HCT116 (cell line): ENCODE measurements around the gene MPPED1. TPM values are rescaled to one million over a fixed set of nuclear protein-coding genes. Genes with fewer than 3 reads are reported as not detected.

Experiments used
- ATAC-seq: fragments of 200-7000 bp; cut with Tn5 transposase; 2 replicates; pipeline ENCODE4 v1.9.1; 2020; ENCODE audit warnings: mild to moderate bottlenecking, moderate library complexity
- BruUV-seq: library from RNA; stranded (reverse); fragments of 400-500 nt; replicated peaks from 2 replicates; lab custom pipeline; 2021; lab: Mats Ljungman, UMichigan
- CTCF ChIA-PET: fragments of 300-600 bp; sonication (Branson Sonifier 250); formaldehyde crosslinking; loops from one replicate; lab custom pipeline; 2021; ENCODE audit warnings: antibody characterized with exemption; lab: Charles Lee
- POLR2A ChIA-PET: fragments of 300-600, 350-600 bp; sonication (Branson Sonifier 250); formaldehyde crosslinking; loops from one replicate; lab custom pipeline; 2021; ENCODE audit warnings: antibody characterized with exemption; lab: Charles Lee
- RAD21 ChIA-PET, 2 experiments: fragments of 300-600 bp; sonication (Branson Sonifier 250); formaldehyde crosslinking; loops; one replicate each; lab custom pipeline; 2023; ENCODE audit warnings: low total read pairs in 2 of 2; ENCODE audit not compliant: uncharacterized antibody in 2 of 2, unreplicated experiment in 2 of 2, low non-redundant PET in 1 of 2; lab: Charles Lee
- DNase-seq: peaks from one replicate; pipeline ENCODE4 v3.0.0-alpha.2; 2010; ENCODE audit warnings: low read depth, low spot score
- H2AFZ ChIP-seq: fragments of 200-600 bp; shearing (Covaris generic), sonication (generic); 2 replicates; pipeline ENCODE4 v1.6.1; 2017; ENCODE audit warnings: low read depth, mixed run types, mixed read lengths, antibody characterized with exemption, low read length; ENCODE audit not compliant: poor library complexity, severe bottlenecking
- H3K27ac ChIP-seq: 2 replicates; pipeline ENCODE4 v1.5.1; 2012; ENCODE audit warnings: low read depth, low read length
- H3K27me3 ChIP-seq: fragments of 200-600 bp; sonication (generic); 2 replicates; pipeline ENCODE4 v1.6.1; 2016; ENCODE audit warnings: mixed run types, low read length, mixed read lengths; ENCODE audit not compliant: insufficient read depth
- H3K36me3 ChIP-seq, 2 experiments: fragments of 200-500 bp in 1 of 2; fragments of 200-600 bp in 1 of 2; sonication (Bioruptor generic) in 1 of 2; sonication (generic) in 1 of 2; 2 replicates each; pipeline versions ENCODE4 v1.5.1 to v1.6.1; 2014 to 2016; ENCODE audit warnings: low read length in 2 of 2, inconsistent platforms in 1 of 2, mixed read lengths in 1 of 2, mixed run types in 1 of 2; ENCODE audit not compliant: insufficient read depth in 2 of 2, control insufficient read depth in 1 of 2
- H3K4me1 ChIP-seq, 2 experiments: fragments of 200-600 bp in 1 of 2; sonication (generic) in 1 of 2; 2 replicates each; pipeline versions ENCODE4 v1.5.1 to v1.6.1; 2012 to 2017; ENCODE audit warnings: low read length in 2 of 2, inconsistent platforms in 1 of 2, mild to moderate bottlenecking in 1 of 2, mixed read lengths in 1 of 2, mixed run types in 1 of 2, moderate library complexity in 1 of 2; ENCODE audit not compliant: insufficient read depth in 2 of 2, control insufficient read depth in 1 of 2
- H3K4me2 ChIP-seq: fragments of 200-600 bp; sonication (generic); 2 replicates; pipeline ENCODE4 v1.6.1; 2017; ENCODE audit warnings: mixed run types, low read length, mixed read lengths
- H3K4me3 ChIP-seq, 2 experiments: fragments of 200-600 bp in 1 of 2; sonication (generic) in 1 of 2; replicated peaks in 1 of 2; 2 replicates each; pipeline ENCODE4 v1.5.1; 2011 to 2016; ENCODE audit warnings: low read length in 2 of 2, control low read depth in 1 of 2, low read depth in 1 of 2, mild to moderate bottlenecking in 1 of 2, mixed read lengths in 1 of 2, mixed run types in 1 of 2
- H3K79me2 ChIP-seq: fragments of 200-600 bp; sonication (generic); 2 replicates; pipeline ENCODE4 v1.6.1; 2017; ENCODE audit warnings: mild to moderate bottlenecking, mixed run types, low read length, moderate library complexity, mixed read lengths; ENCODE audit not compliant: insufficient read depth
- H3K9ac ChIP-seq: fragments of 200-600 bp; sonication (generic); 2 replicates; pipeline ENCODE4 v1.6.1; 2016; ENCODE audit warnings: low read length, mixed read lengths
- H3K9me2 ChIP-seq: fragments of 200-600 bp; sonication (generic), shearing (Covaris generic); 2 replicates; pipeline ENCODE4 v1.6.1; 2017; ENCODE audit warnings: mixed run types, mild to moderate bottlenecking, moderate library complexity; ENCODE audit not compliant: insufficient read depth
- H3K9me3 ChIP-seq, 2 experiments: fragments of 200-500 bp in 1 of 2; fragments of 200-600 bp in 1 of 2; sonication (Bioruptor generic) in 1 of 2; sonication (generic) in 1 of 2; 2 replicates each; pipeline ENCODE4 v1.6.1; 2014 to 2017; ENCODE audit warnings: low read length in 2 of 2, mixed read lengths in 2 of 2, inconsistent platforms in 1 of 2, low read depth in 1 of 2, mild to moderate bottlenecking in 1 of 2, mixed run types in 1 of 2, moderate library complexity in 1 of 2; ENCODE audit not compliant: control insufficient read depth in 1 of 2, insufficient read depth in 1 of 2
- H4K20me1 ChIP-seq: fragments of 200-600 bp; sonication (generic), shearing (Covaris generic); 2 replicates; pipeline ENCODE4 v1.6.1; 2017; ENCODE audit warnings: mixed run types, mild to moderate bottlenecking, moderate library complexity; ENCODE audit not compliant: insufficient read depth
- ELF1 ChIP-seq: IDR thresholded peaks from 2 replicates; pipeline ENCODE4 v1.6.1; 2012; ENCODE audit warnings: low read depth, borderline replicate concordance
- EZH2 ChIP-seq: fragments of 200-600 bp; sonication (generic); IDR thresholded peaks from 2 replicates; pipeline ENCODE4 v1.6.1; 2017; ENCODE audit warnings: antibody characterized with exemption, mixed run types
- EZH2phosphoT487 ChIP-seq: fragments of 200-600 bp; IDR thresholded peaks from 2 replicates; pipeline ENCODE4 v1.6.1; 2018; ENCODE audit warnings: antibody characterized with exemption, borderline replicate concordance
- FOSL1 ChIP-seq: IDR thresholded peaks from 2 replicates; pipeline ENCODE4 v1.6.1; 2012; ENCODE audit warnings: low read depth
- JUND ChIP-seq: IDR thresholded peaks from 2 replicates; pipeline ENCODE4 v1.6.1; 2012
- RAD21 ChIP-seq: IDR thresholded peaks from 2 replicates; pipeline ENCODE4 v1.6.1; 2012; ENCODE audit warnings: low read depth, mild to moderate bottlenecking
- SIN3A ChIP-seq: IDR thresholded peaks from 2 replicates; pipeline ENCODE4 v1.6.1; 2012; ENCODE audit warnings: low read depth
- SP1 ChIP-seq: IDR thresholded peaks from 2 replicates; pipeline ENCODE4 v1.6.1; 2012; ENCODE audit warnings: low read depth
- SRF ChIP-seq: IDR thresholded peaks from 2 replicates; pipeline ENCODE4 v1.6.1; 2012; ENCODE audit warnings: low read depth
- ZFX ChIP-seq: fragments of 450-650 bp; IDR thresholded peaks from 2 replicates; pipeline ENCODE4 v1.6.1; 2017
- ZNF274 ChIP-seq: fragments of 200-500 bp; sonication (Bioruptor generic); IDR thresholded peaks from 2 replicates; pipeline ENCODE4 v1.6.1; 2014; ENCODE audit warnings: mild to moderate bottlenecking, low read depth, low read length, inconsistent platforms
- intact Hi-C: fragments of 100-400 bp; cut with micrococcal nuclease; formaldehyde crosslinking; loops from 2 replicates; pipeline ENCODE4 v1.10.0; 2022
- total RNA-seq: library from RNA; stranded (reverse); gene quantifications from one replicate; pipeline ENCODE4 v1.2.1, GENCODE V29; 2021; ENCODE audit not compliant: unreplicated experiment
- TF ChIP-seq, protein P1 (sequence below), 3 experiments: fragments of 200-600 bp in 1 of 3; sonication (generic) in 1 of 3; IDR thresholded peaks in 2 of 3; conservative IDR thresholded peaks in 1 of 3; 2 replicates each; pipeline ENCODE4 v1.5.1; 2012 to 2017; ENCODE audit warnings: low read depth in 2 of 3, low read length in 2 of 3, antibody characterized with exemption in 1 of 3, borderline replicate concordance in 1 of 3, control low read depth in 1 of 3, mild to moderate bottlenecking in 1 of 3, mixed read lengths in 1 of 3, mixed run types in 1 of 3, moderate library complexity in 1 of 3; ENCODE audit not compliant: insufficient read depth in 1 of 3
- TF ChIP-seq, protein P2 (sequence below): IDR thresholded peaks from 2 replicates; pipeline ENCODE4 v1.6.1; 2012; ENCODE audit warnings: low read depth
- TF ChIP-seq, protein P3 (sequence below): IDR thresholded peaks from 2 replicates; pipeline ENCODE4 v1.6.1; 2012
- TF ChIP-seq, protein P4 (sequence below): IDR thresholded peaks from 2 replicates; pipeline ENCODE4 v1.6.1; 2012

Gene MPPED1
- total RNA-seq, 1 experiment from 2014 or later = not detected

DNA sequence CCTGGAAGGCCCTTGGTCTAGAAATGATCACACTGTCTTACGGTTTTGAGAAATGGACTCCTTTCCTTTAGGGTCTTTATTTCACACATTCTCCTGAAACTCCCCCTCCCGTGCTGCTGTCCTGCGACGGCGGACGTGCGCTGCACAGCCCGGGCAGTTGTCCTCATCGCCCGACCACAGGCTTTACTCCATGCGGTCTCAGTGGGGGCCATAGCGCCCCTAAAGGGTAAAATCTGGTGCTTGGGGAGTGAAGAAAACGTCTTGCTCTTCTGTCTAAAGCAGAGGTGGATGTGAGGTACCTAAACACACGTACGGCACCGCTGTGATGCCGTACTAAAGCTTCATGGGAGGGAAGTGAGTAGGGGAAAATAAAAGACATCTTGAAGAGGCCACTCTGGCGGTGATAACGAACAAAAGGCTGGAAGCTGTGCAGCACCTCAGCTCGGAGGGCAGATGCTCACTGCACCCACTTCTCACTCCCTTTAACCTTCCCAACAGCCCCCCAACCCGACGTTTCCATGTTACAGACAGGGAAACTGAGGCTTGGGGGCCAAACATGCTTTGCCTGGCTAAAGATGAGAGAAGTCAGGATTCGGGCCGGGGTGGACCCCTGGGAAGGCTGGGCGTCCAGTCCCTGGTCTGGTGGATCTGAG is 22.6 kb downstream of the MPPED1 start:
- Histone ChIP-seq H3K27ac (no peak overlapping the region), H3K79me2 (no peaks in the 10 kb centered on the region), H3K4me1 (no peaks in the 10 kb centered on the region), H3K4me2 (no peak overlapping the region), H2AFZ (no peak overlapping the region), H3K27me3 (peaks cover 39% of the 10 kb centered on the region), H3K36me3 (no peaks in the 10 kb centered on the region), H3K9me2 (no peaks in the 10 kb centered on the region), H3K9ac (no peak overlapping the region), H3K4me3 (no peak overlapping the region), H4K20me1 (no peaks in the 10 kb centered on the region), H3K9me3 (no peaks in the 10 kb centered on the region)
- RAD21 ChIA-PET = no interaction called here
- ATAC-seq (no peak), DNase-seq (no peak)
- no TSS peak for BruUV-seq
- POLR2A ChIA-PET = no interaction called here
- CTCF ChIA-PET = no interaction called here
- intact Hi-C loops = no loop called here
- TF ChIP-seq SRF (no peak), ZFX (no peak), RAD21 (no peak), FOSL1 (no peak), SIN3A (no peak), JUND (no peak), EZH2phosphoT487 (no peak), ZNF274 (no peak), ELF1 (no peak), EZH2 (no peak), SP1 (no peak)
- TF ChIP-seq, protein P1, sequence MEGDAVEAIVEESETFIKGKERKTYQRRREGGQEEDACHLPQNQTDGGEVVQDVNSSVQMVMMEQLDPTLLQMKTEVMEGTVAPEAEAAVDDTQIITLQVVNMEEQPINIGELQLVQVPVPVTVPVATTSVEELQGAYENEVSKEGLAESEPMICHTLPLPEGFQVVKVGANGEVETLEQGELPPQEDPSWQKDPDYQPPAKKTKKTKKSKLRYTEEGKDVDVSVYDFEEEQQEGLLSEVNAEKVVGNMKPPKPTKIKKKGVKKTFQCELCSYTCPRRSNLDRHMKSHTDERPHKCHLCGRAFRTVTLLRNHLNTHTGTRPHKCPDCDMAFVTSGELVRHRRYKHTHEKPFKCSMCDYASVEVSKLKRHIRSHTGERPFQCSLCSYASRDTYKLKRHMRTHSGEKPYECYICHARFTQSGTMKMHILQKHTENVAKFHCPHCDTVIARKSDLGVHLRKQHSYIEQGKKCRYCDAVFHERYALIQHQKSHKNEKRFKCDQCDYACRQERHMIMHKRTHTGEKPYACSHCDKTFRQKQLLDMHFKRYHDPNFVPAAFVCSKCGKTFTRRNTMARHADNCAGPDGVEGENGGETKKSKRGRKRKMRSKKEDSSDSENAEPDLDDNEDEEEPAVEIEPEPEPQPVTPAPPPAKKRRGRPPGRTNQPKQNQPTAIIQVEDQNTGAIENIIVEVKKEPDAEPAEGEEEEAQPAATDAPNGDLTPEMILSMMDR (IDR thresholded peaks at IDR 0.05 in 2 of 3, conservative IDR thresholded peaks at IDR 0.05 in 1 of 3; ENCODE audit: borderline replicate concordance in 1 of 3, insufficient read depth in 1 of 3, low read depth in 2 of 3, low read length in 2 of 3) = no peak
- TF ChIP-seq, protein P2, sequence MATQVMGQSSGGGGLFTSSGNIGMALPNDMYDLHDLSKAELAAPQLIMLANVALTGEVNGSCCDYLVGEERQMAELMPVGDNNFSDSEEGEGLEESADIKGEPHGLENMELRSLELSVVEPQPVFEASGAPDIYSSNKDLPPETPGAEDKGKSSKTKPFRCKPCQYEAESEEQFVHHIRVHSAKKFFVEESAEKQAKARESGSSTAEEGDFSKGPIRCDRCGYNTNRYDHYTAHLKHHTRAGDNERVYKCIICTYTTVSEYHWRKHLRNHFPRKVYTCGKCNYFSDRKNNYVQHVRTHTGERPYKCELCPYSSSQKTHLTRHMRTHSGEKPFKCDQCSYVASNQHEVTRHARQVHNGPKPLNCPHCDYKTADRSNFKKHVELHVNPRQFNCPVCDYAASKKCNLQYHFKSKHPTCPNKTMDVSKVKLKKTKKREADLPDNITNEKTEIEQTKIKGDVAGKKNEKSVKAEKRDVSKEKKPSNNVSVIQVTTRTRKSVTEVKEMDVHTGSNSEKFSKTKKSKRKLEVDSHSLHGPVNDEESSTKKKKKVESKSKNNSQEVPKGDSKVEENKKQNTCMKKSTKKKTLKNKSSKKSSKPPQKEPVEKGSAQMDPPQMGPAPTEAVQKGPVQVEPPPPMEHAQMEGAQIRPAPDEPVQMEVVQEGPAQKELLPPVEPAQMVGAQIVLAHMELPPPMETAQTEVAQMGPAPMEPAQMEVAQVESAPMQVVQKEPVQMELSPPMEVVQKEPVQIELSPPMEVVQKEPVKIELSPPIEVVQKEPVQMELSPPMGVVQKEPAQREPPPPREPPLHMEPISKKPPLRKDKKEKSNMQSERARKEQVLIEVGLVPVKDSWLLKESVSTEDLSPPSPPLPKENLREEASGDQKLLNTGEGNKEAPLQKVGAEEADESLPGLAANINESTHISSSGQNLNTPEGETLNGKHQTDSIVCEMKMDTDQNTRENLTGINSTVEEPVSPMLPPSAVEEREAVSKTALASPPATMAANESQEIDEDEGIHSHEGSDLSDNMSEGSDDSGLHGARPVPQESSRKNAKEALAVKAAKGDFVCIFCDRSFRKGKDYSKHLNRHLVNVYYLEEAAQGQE = no peak
- TF ChIP-seq, protein P3, sequence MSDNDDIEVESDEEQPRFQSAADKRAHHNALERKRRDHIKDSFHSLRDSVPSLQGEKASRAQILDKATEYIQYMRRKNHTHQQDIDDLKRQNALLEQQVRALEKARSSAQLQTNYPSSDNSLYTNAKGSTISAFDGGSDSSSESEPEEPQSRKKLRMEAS = no peak
- TF ChIP-seq, protein P4, sequence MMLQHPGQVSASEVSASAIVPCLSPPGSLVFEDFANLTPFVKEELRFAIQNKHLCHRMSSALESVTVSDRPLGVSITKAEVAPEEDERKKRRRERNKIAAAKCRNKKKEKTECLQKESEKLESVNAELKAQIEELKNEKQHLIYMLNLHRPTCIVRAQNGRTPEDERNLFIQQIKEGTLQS = no peak
